Stimulated activated effector memory CD8-positive, alpha-beta T cell treated with anti-CD3 and anti-CD28 coated beads, Interleukin-12 subunit alpha, Interleukin-12 subunit beta, amount 100 ng/mL, for 72 hours (primary cell): Measurements from ENCODE around the gene STK24.
A peak's percentile ranks its signal among the peaks of the same experiment; 100 is the strongest.

Source experiments
- ATAC-seq: fragments of 150-1000 bp; cut with Tn5 transposase; 2 replicates; pipeline ENCODE4 v1.10.0; 2021
- DNase-seq, 2 donors: peaks; one replicate each; pipeline ENCODE4 v3.0.0; 2021 to 2022; ENCODE audit warnings: low spot score in 2 of 2
- H3K27ac Mint-ChIP-seq: one replicate; pipeline ENCODE4 v1.8.0; 2022; ENCODE audit warnings: mild to moderate bottlenecking, mixed read lengths
- H3K36me3 Mint-ChIP-seq: one replicate; pipeline ENCODE4 v1.8.0; 2022; ENCODE audit warnings: mild to moderate bottlenecking, mixed read lengths
- H3K4me1 Mint-ChIP-seq: one replicate; pipeline ENCODE4 v1.8.0; 2022; ENCODE audit warnings: mixed read lengths
- H3K4me3 Mint-ChIP-seq: one replicate; pipeline ENCODE4 v1.8.0; 2022; ENCODE audit warnings: mild to moderate bottlenecking, mixed read lengths
- H3K9me3 Mint-ChIP-seq: one replicate; pipeline ENCODE4 v1.8.0; 2022; ENCODE audit warnings: mixed read lengths

The STK24 gene

GRCh38 chr13:98489446-98490194 is 87.3 kb downstream of the STK24 start:
- Mint-ChIP-seq H3K4me3 (no peak overlapping the region), H3K4me1 (peaks cover 86% of the 10 kb centered on the region), H3K27ac (no peak overlapping the region), H3K9me3 (no peaks in the 10 kb centered on the region), H3K36me3 (peaks cover 65% of the 10 kb centered on the region)
- DNase-seq (no peak), ATAC-seq (no peak)

GRCh38 chr13:98488736-98489135 is 88.2 kb downstream of the STK24 start:
- DNase-seq (no peak), ATAC-seq (no peak)
- H3K4me3 Mint-ChIP-seq, result no peak overlapping the region
- H3K9me3 Mint-ChIP-seq, result no peaks in the 10 kb centered on the region
- H3K4me1 Mint-ChIP-seq, result peaks cover 92% of the 10 kb centered on the region
- H3K27ac Mint-ChIP-seq, result peak overlapping the region; percentile 15
- H3K36me3 Mint-ChIP-seq, result peaks cover 65% of the 10 kb centered on the region

GRCh38 chr13:98487522-98487921 is 89.4 kb downstream of the STK24 start:
- peaks cover 97% of the 10 kb centered on the region for H3K4me1 Mint-ChIP-seq
- peaks cover 67% of the 10 kb centered on the region for H3K36me3 Mint-ChIP-seq
- DNase-seq (no peak), ATAC-seq (no peak)
- H3K27ac Mint-ChIP-seq, result no peak overlapping the region
- no peak overlapping the region for H3K4me3 Mint-ChIP-seq
- no peaks in the 10 kb centered on the region for H3K9me3 Mint-ChIP-seq

- peak overlapping the region; percentile 2 for H3K4me3 Mint-ChIP-seq
- DNase-seq, result no peak
- H3K36me3 Mint-ChIP-seq, result peaks cover 67% of the 10 kb centered on the region
- no peak overlapping the region for H3K27ac Mint-ChIP-seq
- no peak for ATAC-seq
- H3K9me3 Mint-ChIP-seq, result no peaks in the 10 kb centered on the region
- H3K4me1 Mint-ChIP-seq, result peaks cover 97% of the 10 kb centered on the region
Observed at GRCh38 chr13:98487016-98487415, 89.9 kb downstream of the STK24 start.

GRCh38 chr13:98486412-98486811 is 90.5 kb downstream of the STK24 start:
- peaks cover 97% of the 10 kb centered on the region for H3K4me1 Mint-ChIP-seq
- no peak overlapping the region for H3K27ac Mint-ChIP-seq
- ATAC-seq (no peak), DNase-seq (no peak)
- no peaks in the 10 kb centered on the region for H3K9me3 Mint-ChIP-seq
- H3K4me3 Mint-ChIP-seq, result peak overlapping the region; percentile 2
- peaks cover 67% of the 10 kb centered on the region for H3K36me3 Mint-ChIP-seq

GRCh38 chr13:98485561-98485960 is 91.3 kb downstream of the STK24 start:
- Mint-ChIP-seq H3K27ac (peak overlapping the region; percentile 93), H3K4me3 (peak overlapping the region; percentile 68), H3K36me3 (peaks cover 67% of the 10 kb centered on the region), H3K4me1 (peaks cover 97% of the 10 kb centered on the region), H3K9me3 (no peaks in the 10 kb centered on the region)
- DNase-seq (no peak), ATAC-seq (no peak)

- Mint-ChIP-seq H3K9me3 (no peaks in the 10 kb centered on the region), H3K4me1 (peaks cover 94% of the 10 kb centered on the region), H3K36me3 (peaks cover 64% of the 10 kb centered on the region), H3K27ac (peak overlapping the region; percentile 93), H3K4me3 (peak overlapping the region; percentile 68)
- peak; percentile 21 to 56 for DNase-seq
- ATAC-seq, result peak; percentile 81
Observed at GRCh38 chr13:98484289-98485219, 92.4 kb downstream of the STK24 start.

GRCh38 chr13:98483601-98484288 is 93.2 kb downstream of the STK24 start:
- H3K4me1 Mint-ChIP-seq, result peaks cover 94% of the 10 kb centered on the region
- H3K27ac Mint-ChIP-seq, result peak overlapping the region; percentile 93
- no peaks in the 10 kb centered on the region for H3K9me3 Mint-ChIP-seq
- no peak for ATAC-seq
- peaks cover 65% of the 10 kb centered on the region for H3K36me3 Mint-ChIP-seq
- DNase-seq, result no peak
- peak overlapping the region; percentile 68 for H3K4me3 Mint-ChIP-seq

GRCh38 chr13:98482476-98483444 is 94.1 kb downstream of the STK24 start:
- DNase-seq (no peak), ATAC-seq (no peak)
- peak overlapping the region; percentile 17 for H3K4me3 Mint-ChIP-seq
- no peaks in the 10 kb centered on the region for H3K9me3 Mint-ChIP-seq
- H3K4me1 Mint-ChIP-seq, result peaks cover 94% of the 10 kb centered on the region
- H3K36me3 Mint-ChIP-seq, result peaks cover 68% of the 10 kb centered on the region
- peak overlapping the region; percentile 56 for H3K27ac Mint-ChIP-seq

- Mint-ChIP-seq H3K9me3 (no peaks in the 10 kb centered on the region), H3K4me1 (peaks cover 94% of the 10 kb centered on the region), H3K27ac (peak overlapping the region; percentile 84), H3K4me3 (peak overlapping the region; percentile 46), H3K36me3 (peaks cover 75% of the 10 kb centered on the region)
- ATAC-seq (peak; percentile 79), DNase-seq (peak; percentile 35 to 70)
Observed at GRCh38 chr13:98480915-98481877, 95.7 kb downstream of the STK24 start.

- peak overlapping the region; percentile 89 for H3K27ac Mint-ChIP-seq
- DNase-seq (no peak), ATAC-seq (no peak)
- no peak overlapping the region for H3K4me3 Mint-ChIP-seq
- H3K9me3 Mint-ChIP-seq, result no peaks in the 10 kb centered on the region
- peaks cover 81% of the 10 kb centered on the region for H3K4me1 Mint-ChIP-seq
- peaks cover 82% of the 10 kb centered on the region for H3K36me3 Mint-ChIP-seq
Observed at GRCh38 chr13:98479496-98480003, 97.4 kb downstream of the STK24 start.

- H3K9me3 Mint-ChIP-seq, result no peaks in the 10 kb centered on the region
- peak; percentile 13 to 74 for DNase-seq
- H3K4me1 Mint-ChIP-seq, result peaks cover 80% of the 10 kb centered on the region
- peak overlapping the region; percentile 89 for H3K27ac Mint-ChIP-seq
- ATAC-seq, result peak; percentile 38
- H3K36me3 Mint-ChIP-seq, result peaks cover 85% of the 10 kb centered on the region
- peak overlapping the region; percentile 61 for H3K4me3 Mint-ChIP-seq
Observed at GRCh38 chr13:98478189-98479129, 98.4 kb downstream of the STK24 start.
